Mesendoderm (in vitro differentiated cells): ENCODE data around the gene CD1B.
"Not testable (repeated sequence)": the region's sequence is repeated elsewhere in the genome, so short reads cannot be mapped to it uniquely, and the experiment has no call there.

Experiments
- DNase-seq: peaks from one replicate; pipeline ENCODE4 v3.0.0; 2013
- H2AK5ac ChIP-seq: 2 replicates; pipeline ENCODE4 v1.6.1; 2013; ENCODE audit warnings: low read length, inconsistent platforms
- H2BK120ac ChIP-seq: 2 replicates; pipeline ENCODE4 v1.6.1; 2013; ENCODE audit warnings: low read depth, mild to moderate bottlenecking, low read length, moderate library complexity, mixed read lengths
- H2BK15ac ChIP-seq: replicated peaks from 2 replicates; pipeline ENCODE4 v1.6.1; 2013; ENCODE audit warnings: low read depth, mild to moderate bottlenecking, moderate library complexity
- H2BK5ac ChIP-seq: 2 replicates; pipeline ENCODE4 v1.6.1; 2013; ENCODE audit warnings: low read length, inconsistent platforms
- H3K18ac ChIP-seq: 2 replicates; pipeline ENCODE4 v1.6.1; 2013; ENCODE audit warnings: mild to moderate bottlenecking, low read length, mixed read lengths
- H3K23ac ChIP-seq: one replicate; pipeline ENCODE4 v1.6.1; 2013; ENCODE audit warnings: low read length
- H3K27ac ChIP-seq: 2 replicates; pipeline ENCODE4 v1.5.1; 2013; ENCODE audit warnings: low read depth, mild to moderate bottlenecking, inconsistent platforms, low read length, moderate library complexity
- H3K27me3 ChIP-seq: 2 replicates; pipeline ENCODE4 v1.6.1; 2013; ENCODE audit warnings: low read length, control low read depth, mild to moderate bottlenecking, inconsistent platforms; ENCODE audit not compliant: insufficient read depth, poor library complexity
- H3K36me3 ChIP-seq: 2 replicates; pipeline ENCODE4 v1.6.1; 2013; ENCODE audit warnings: low read length, inconsistent platforms; ENCODE audit not compliant: control insufficient read depth, insufficient read depth
- H3K4ac ChIP-seq: one replicate; pipeline ENCODE4 v1.6.1; 2013; ENCODE audit warnings: low read depth, mild to moderate bottlenecking, low read length, moderate library complexity
- H3K4me1 ChIP-seq: 2 replicates; pipeline ENCODE4 v1.6.1; 2013; ENCODE audit warnings: low read depth, low read length, inconsistent platforms; ENCODE audit not compliant: control insufficient read depth
- H3K4me2 ChIP-seq: 2 replicates; pipeline ENCODE4 v1.6.1; 2013; ENCODE audit warnings: low read length
- H3K4me3 ChIP-seq: 2 replicates; pipeline ENCODE4 v1.5.1; 2013; ENCODE audit warnings: mild to moderate bottlenecking, low read length
- H3K56ac ChIP-seq: one replicate; pipeline ENCODE4 v1.6.1; 2013; ENCODE audit warnings: low read length
- H3K79me1 ChIP-seq: 2 replicates; pipeline ENCODE4 v1.6.1; 2013; ENCODE audit warnings: low read length, inconsistent platforms
- H3K79me2 ChIP-seq: 2 replicates; pipeline ENCODE4 v1.6.1; 2013; ENCODE audit warnings: mild to moderate bottlenecking, low read length; ENCODE audit not compliant: control insufficient read depth, insufficient read depth
- H3K9ac ChIP-seq: 2 replicates; pipeline ENCODE4 v1.6.1; 2013; ENCODE audit warnings: low read length, inconsistent platforms
- H4K5ac ChIP-seq: one replicate; pipeline ENCODE4 v1.6.1; 2013; ENCODE audit warnings: low read length
- H4K8ac ChIP-seq: one replicate; pipeline ENCODE4 v1.6.1; 2013; ENCODE audit warnings: low read depth, mild to moderate bottlenecking, control low read depth, low read length, moderate library complexity
- WGBS: extraction: QIAGEN DNeasy Blood & Tissue Kit; methylation state at CpG from one replicate; pipeline ENCODE4 v1.1.7; 2013; ENCODE audit warnings: low lambda C conversion rate, missing lambda C conversion rate; ENCODE audit not compliant: insufficient coverage; ENCODE audit errors: extremely low coverage; 5-methylcytosine and 5-hydroxymethylcytosine counted together

The CD1B gene

GRCh38 chr1:158353303-158354075 lies 22.2 kb upstream of the CD1B start, which contains the start of gene CD1E:
TSS of gene CD1E (plus strand) at chr1:158353894. CDS start at chr1:158353989, 95 bp downstream.
- no peaks in the 10 kb centered on the region for H3K36me3 ChIP-seq
- H3K79me1 ChIP-seq: no peaks in the 10 kb centered on the region
- no peak for DNase-seq
- no peak within 1 kb of the TSS for H3K4me3 ChIP-seq
- no peak within 1 kb of the TSS for H2BK120ac ChIP-seq
- H3K56ac ChIP-seq: no peak within 1 kb of the TSS
- no peak within 1 kb of the TSS for H3K4ac ChIP-seq
- no peak within 1 kb of the TSS for H2BK5ac ChIP-seq
- no peaks in the 10 kb centered on the region for H3K4me1 ChIP-seq
- H4K5ac ChIP-seq: no peak within 1 kb of the TSS
- no peaks in the 10 kb centered on the region for H3K79me2 ChIP-seq
- H3K9ac ChIP-seq: no peak within 1 kb of the TSS
- H3K18ac ChIP-seq: no peak within 1 kb of the TSS
- no peak within 1 kb of the TSS for H2AK5ac ChIP-seq
- no peak within 1 kb of the TSS for H3K27ac ChIP-seq
- no peak within 1 kb of the TSS for H3K4me2 ChIP-seq
- no CpG with 5 or more reads among the region's 6 CpGs for WGBS
- H3K23ac ChIP-seq: no peak within 1 kb of the TSS
- H3K27me3 ChIP-seq: no peaks in the 10 kb centered on the region
- no peak within 1 kb of the TSS for H4K8ac ChIP-seq
- H2BK15ac ChIP-seq: no peak within 1 kb of the TSS

- no CpG with 5 or more reads among the region's 24 CpGs for WGBS
- H3K27ac ChIP-seq, H3K9ac ChIP-seq, H3K27me3 ChIP-seq, H3K23ac ChIP-seq, H2BK120ac ChIP-seq, H2BK5ac ChIP-seq, H2BK15ac ChIP-seq, H2AK5ac ChIP-seq, H3K4me2 ChIP-seq, H3K79me1 ChIP-seq, H3K4me3 ChIP-seq, H3K4me1 ChIP-seq, H3K56ac ChIP-seq, H3K18ac ChIP-seq, H3K36me3 ChIP-seq, DNase-seq, H4K5ac ChIP-seq, H3K4ac ChIP-seq, H4K8ac ChIP-seq, H3K79me2 ChIP-seq: not testable (repeated sequence)
Observed at GRCh38 chr1:158348946-158349345, 17.6 kb upstream of the CD1B start.

GRCh38 chr1:158336413-158336812 lies 5.1 kb upstream of the CD1B start:
- H3K27me3 ChIP-seq, H3K36me3 ChIP-seq, H3K23ac ChIP-seq, H3K4me1 ChIP-seq, H4K8ac ChIP-seq, H4K5ac ChIP-seq, H3K4ac ChIP-seq, H3K79me2 ChIP-seq, DNase-seq, H2BK120ac ChIP-seq, H2BK15ac ChIP-seq, H2BK5ac ChIP-seq, H3K56ac ChIP-seq, H2AK5ac ChIP-seq, H3K27ac ChIP-seq, H3K4me2 ChIP-seq, H3K4me3 ChIP-seq, H3K79me1 ChIP-seq, H3K18ac ChIP-seq, H3K9ac ChIP-seq: not testable (repeated sequence)
- WGBS: no CpG with 5 or more reads among the region's 7 CpGs

DNA sequence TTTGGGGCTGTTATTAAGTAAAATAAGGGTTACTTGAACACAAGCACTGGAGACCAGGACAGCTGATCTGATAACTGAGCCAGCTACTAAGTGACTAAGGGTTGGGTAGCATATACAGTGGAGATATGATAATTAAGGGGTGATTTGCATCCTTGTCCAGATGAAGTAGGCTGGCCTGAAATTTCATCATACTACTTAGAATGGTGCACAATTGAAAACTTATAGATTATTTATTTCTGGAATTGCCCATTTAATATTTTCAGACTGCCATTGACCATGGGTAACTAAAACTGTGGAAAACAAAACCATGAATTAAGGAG lies 3.8 kb upstream of the CD1B start:
- no peak overlapping the region for H2BK5ac ChIP-seq
- no peak overlapping the region for H3K18ac ChIP-seq
- no peak overlapping the region for H3K56ac ChIP-seq
- H3K9ac ChIP-seq: no peak overlapping the region
- H3K4me3 ChIP-seq: no peak overlapping the region
- no peak for DNase-seq
- H3K23ac ChIP-seq: no peak overlapping the region
- no peak overlapping the region for H2BK120ac ChIP-seq
- no peaks in the 10 kb centered on the region for H3K79me2 ChIP-seq
- no peak overlapping the region for H3K27ac ChIP-seq
- H2BK15ac ChIP-seq: no peak overlapping the region
- no peak overlapping the region for H4K8ac ChIP-seq
- no peak overlapping the region for H4K5ac ChIP-seq
- H2AK5ac ChIP-seq: no peak overlapping the region
- H3K4me2 ChIP-seq: no peak overlapping the region
- H3K27me3 ChIP-seq: no peaks in the 10 kb centered on the region
- H3K36me3 ChIP-seq: no peaks in the 10 kb centered on the region
- no peaks in the 10 kb centered on the region for H3K79me1 ChIP-seq
- H3K4me1 ChIP-seq: no peaks in the 10 kb centered on the region
- H3K4ac ChIP-seq: no peak overlapping the region

- H3K4me1 ChIP-seq: no peaks in the 10 kb centered on the region
- no peak for DNase-seq
- H3K4ac ChIP-seq: no peak overlapping the region
- no peak overlapping the region for H2BK5ac ChIP-seq
- H4K8ac ChIP-seq: no peak overlapping the region
- H3K4me2 ChIP-seq: no peak overlapping the region
- no peaks in the 10 kb centered on the region for H3K79me2 ChIP-seq
- H4K5ac ChIP-seq: no peak overlapping the region
- H3K4me3 ChIP-seq: no peak overlapping the region
- H3K27me3 ChIP-seq: no peaks in the 10 kb centered on the region
- no peak overlapping the region for H3K27ac ChIP-seq
- H3K36me3 ChIP-seq: no peaks in the 10 kb centered on the region
- H2AK5ac ChIP-seq: no peak overlapping the region
- H3K18ac ChIP-seq: no peak overlapping the region
- H3K23ac ChIP-seq: no peak overlapping the region
- H2BK120ac ChIP-seq: no peak overlapping the region
- no peak overlapping the region for H3K56ac ChIP-seq
- no peak overlapping the region for H3K9ac ChIP-seq
- no peaks in the 10 kb centered on the region for H3K79me1 ChIP-seq
- H2BK15ac ChIP-seq: no peak overlapping the region
- WGBS: no CpG with 5 or more reads among the region's 2 CpGs
Observed at GRCh38 chr1:158334526-158335212, 3.3 kb upstream of the CD1B start.
